HG03095 (cell line): ENCODE data around the gene NAALADL2.

ENCODE experiments used
- ATAC-seq: cut with Tn5 transposase; IDR thresholded peaks from one replicate; pipeline ENCODE4 v1.9.1; 2021; ENCODE audit warnings: moderate library complexity; ENCODE audit not compliant: unreplicated experiment

Gene NAALADL2

GRCh38 chr3:175617247-175617646 is 758.1 kb downstream of the NAALADL2 start:
- ATAC-seq: no peak

- no peak for ATAC-seq
These were observed 760.2 kb downstream of the NAALADL2 start for GRCh38 chr3:175619369-175619768.

- no peak for ATAC-seq
These were observed 761.0 kb downstream of the NAALADL2 start for GRCh38 chr3:175620093-175620492.

- no peak for ATAC-seq
These were observed 761.4 kb downstream of the NAALADL2 start for GRCh38 chr3:175620532-175620931.

GRCh38 chr3:175640958-175641357 is 781.8 kb downstream of the NAALADL2 start:
- no peak for ATAC-seq

GRCh38 chr3:175646865-175647264 is 787.7 kb downstream of the NAALADL2 start:
- ATAC-seq: no peak

- ATAC-seq: no peak
These were observed 789.8 kb downstream of the NAALADL2 start for GRCh38 chr3:175648899-175649298.

- ATAC-seq: no peak
These were observed 792.6 kb downstream of the NAALADL2 start for GRCh38 chr3:175651716-175652115.

- ATAC-seq: no peak
These were observed 796.2 kb downstream of the NAALADL2 start for GRCh38 chr3:175655351-175655750.

- ATAC-seq: no peak
These were observed 797.3 kb downstream of the NAALADL2 start for GRCh38 chr3:175656461-175656860.

- ATAC-seq: no peak
These were observed 800.7 kb downstream of the NAALADL2 start for GRCh38 chr3:175659670-175660350.

- ATAC-seq: no peak
These were observed 803.7 kb downstream of the NAALADL2 start for GRCh38 chr3:175662815-175663214.

GRCh38 chr3:175664911-175665310 is 805.8 kb downstream of the NAALADL2 start:
- ATAC-seq: no peak

GRCh38 chr3:175668300-175668699 is 809.2 kb downstream of the NAALADL2 start:
- ATAC-seq: no peak

- no peak for ATAC-seq
These were observed 811.4 kb downstream of the NAALADL2 start for GRCh38 chr3:175670557-175670956.

GRCh38 chr3:175672119-175672689 is 813.1 kb downstream of the NAALADL2 start:
- ATAC-seq: no peak

GRCh38 chr3:175679568-175679967 is 820.4 kb downstream of the NAALADL2 start:
- no peak for ATAC-seq

- ATAC-seq: no peak
These were observed 833.1 kb downstream of the NAALADL2 start for GRCh38 chr3:175692256-175692655.

- no peak for ATAC-seq
These were observed 836.1 kb downstream of the NAALADL2 start for GRCh38 chr3:175695251-175695650.

- ATAC-seq: no peak
These were observed 843.8 kb downstream of the NAALADL2 start for GRCh38 chr3:175702956-175703355.

GRCh38 chr3:175704366-175705055 is 845.4 kb downstream of the NAALADL2 start:
- no peak for ATAC-seq

GRCh38 chr3:175713268-175713667 is 854.1 kb downstream of the NAALADL2 start:
- ATAC-seq: no peak
